Brain microvascular endothelial cell (primary cell): Measurements from ENCODE around the gene TBX21.

Experiments used
- DNase-seq: peaks from one replicate; pipeline ENCODE4 v3.0.0-alpha.2; 2020
- H3K27ac ChIP-seq: fragments of 250-450 bp; sonication (Bioruptor Pico); 2 replicates; pipeline ENCODE4 v1.5.1; 2020; ENCODE audit warnings: mild to moderate bottlenecking, moderate library complexity
- H3K27me3 ChIP-seq: fragments of 250-450 bp; sonication (Bioruptor Pico); replicated peaks from 2 replicates; pipeline ENCODE4 v1.5.1; 2020; ENCODE audit warnings: mild to moderate bottlenecking
- H3K36me3 ChIP-seq: fragments of 250-450 bp; sonication (Bioruptor Pico); replicated peaks from 2 replicates; pipeline ENCODE4 v1.5.1; 2020; ENCODE audit warnings: mild to moderate bottlenecking
- H3K4me3 ChIP-seq: 2 replicates; pipeline ENCODE4 v1.5.1; 2011; ENCODE audit warnings: low read depth, mild to moderate bottlenecking, control low read depth, low read length, moderate library complexity
- in situ Hi-C: cut with HindIII; loops from 2 replicates; pipeline ENCODE4 v1.10.0; 2017; ENCODE audit warnings: low sequenced_read_pairs, low pct_ligation_motif_present
- TF ChIP-seq, protein P1 (sequence below): IDR thresholded peaks from 2 replicates; pipeline ENCODE4 v1.5.1; 2011; ENCODE audit warnings: low read depth, mild to moderate bottlenecking, moderate library complexity, low read length, control low read depth, inconsistent platforms; ENCODE audit errors: missing control alignments

The TBX21 gene

DNA sequence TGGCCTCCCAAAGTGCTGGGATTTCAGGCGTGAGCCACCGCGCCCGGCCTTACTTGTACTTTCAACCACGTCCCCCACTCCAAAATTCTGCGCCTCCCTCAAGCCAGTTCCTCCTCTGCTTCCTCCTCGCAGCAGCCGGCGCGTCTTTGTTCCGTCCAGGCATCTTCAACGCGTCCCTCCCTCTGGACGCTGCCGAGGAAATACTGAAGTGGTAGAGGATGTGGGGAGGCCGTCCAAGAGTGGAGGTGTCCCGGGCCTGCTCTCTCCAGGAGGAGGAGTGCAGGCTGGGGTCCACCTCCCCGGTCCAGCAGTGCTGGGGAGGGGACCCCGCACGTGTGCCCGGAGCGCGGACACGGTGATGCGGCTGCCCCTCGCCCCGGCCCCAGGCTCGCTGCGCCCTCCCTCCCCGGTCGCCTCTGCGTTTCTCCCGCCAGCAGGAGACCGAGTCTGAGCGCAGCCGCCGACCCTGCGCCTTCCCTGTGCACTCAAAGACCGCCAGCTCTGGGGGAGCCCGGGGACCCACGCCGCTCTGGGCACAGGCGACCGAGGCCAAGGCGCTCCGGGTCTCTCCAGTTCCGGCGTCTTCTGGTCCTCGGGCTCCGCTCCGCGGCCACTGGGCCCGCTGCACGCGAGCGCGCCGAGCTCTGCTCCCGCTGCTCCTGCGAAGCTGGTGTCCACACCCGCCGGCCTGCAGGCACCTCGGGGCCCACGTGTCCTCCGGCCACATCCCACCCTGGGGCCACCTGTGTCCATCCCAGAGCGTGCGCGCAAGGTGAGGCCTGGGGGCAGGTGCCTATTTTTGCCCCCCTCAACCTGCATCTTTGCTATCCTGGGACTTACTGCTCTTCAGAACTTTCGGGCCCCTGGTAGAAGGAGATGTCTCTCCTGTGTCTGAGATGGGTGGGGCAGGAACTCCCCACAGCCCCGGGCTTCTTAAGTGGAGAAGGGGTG is 56.9 kb downstream of the TBX21 start:
- TF ChIP-seq, protein P1, sequence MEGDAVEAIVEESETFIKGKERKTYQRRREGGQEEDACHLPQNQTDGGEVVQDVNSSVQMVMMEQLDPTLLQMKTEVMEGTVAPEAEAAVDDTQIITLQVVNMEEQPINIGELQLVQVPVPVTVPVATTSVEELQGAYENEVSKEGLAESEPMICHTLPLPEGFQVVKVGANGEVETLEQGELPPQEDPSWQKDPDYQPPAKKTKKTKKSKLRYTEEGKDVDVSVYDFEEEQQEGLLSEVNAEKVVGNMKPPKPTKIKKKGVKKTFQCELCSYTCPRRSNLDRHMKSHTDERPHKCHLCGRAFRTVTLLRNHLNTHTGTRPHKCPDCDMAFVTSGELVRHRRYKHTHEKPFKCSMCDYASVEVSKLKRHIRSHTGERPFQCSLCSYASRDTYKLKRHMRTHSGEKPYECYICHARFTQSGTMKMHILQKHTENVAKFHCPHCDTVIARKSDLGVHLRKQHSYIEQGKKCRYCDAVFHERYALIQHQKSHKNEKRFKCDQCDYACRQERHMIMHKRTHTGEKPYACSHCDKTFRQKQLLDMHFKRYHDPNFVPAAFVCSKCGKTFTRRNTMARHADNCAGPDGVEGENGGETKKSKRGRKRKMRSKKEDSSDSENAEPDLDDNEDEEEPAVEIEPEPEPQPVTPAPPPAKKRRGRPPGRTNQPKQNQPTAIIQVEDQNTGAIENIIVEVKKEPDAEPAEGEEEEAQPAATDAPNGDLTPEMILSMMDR = peak; percentile 59
- peak; percentile 19 for DNase-seq

DNA sequence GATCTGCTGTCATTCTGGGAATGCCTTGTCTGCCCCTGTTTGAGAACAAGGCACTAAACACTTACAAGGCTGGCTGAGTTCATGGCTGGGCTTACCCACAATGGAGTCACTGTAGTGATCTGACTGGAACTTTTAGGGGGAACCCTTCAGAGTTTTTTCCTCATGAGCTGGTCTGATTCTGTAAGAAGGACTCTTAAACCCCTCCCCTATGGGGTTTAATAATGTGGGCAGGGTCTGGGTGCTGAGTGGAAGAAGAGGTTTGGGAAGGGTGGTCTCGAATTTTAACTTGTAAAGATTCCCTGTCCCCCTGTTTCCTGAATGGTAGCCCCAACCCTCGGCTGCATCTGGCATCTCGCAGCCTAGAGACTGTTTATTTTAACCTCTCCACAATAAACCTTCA is 58.0 kb downstream of the TBX21 start:
- H3K27me3 ChIP-seq = peaks cover 48% of the 10 kb centered on the region
- H3K4me3 ChIP-seq = no peak overlapping the region
- no peak overlapping the region for H3K27ac ChIP-seq
- TF ChIP-seq, protein P1 = no peak
- H3K36me3 ChIP-seq = no peaks in the 10 kb centered on the region
- in situ Hi-C loops = no loop called here
- DNase-seq = no peak

More for the DNA sequence above, 56.9 kb downstream of the TBX21 start:
- Histone ChIP-seq H3K27ac (no peak overlapping the region), H3K27me3 (peaks cover 45% of the 10 kb centered on the region), H3K36me3 (no peaks in the 10 kb centered on the region), H3K4me3 (peak overlapping the region; percentile 31)
- in situ Hi-C loops = no loop called here

DNA sequence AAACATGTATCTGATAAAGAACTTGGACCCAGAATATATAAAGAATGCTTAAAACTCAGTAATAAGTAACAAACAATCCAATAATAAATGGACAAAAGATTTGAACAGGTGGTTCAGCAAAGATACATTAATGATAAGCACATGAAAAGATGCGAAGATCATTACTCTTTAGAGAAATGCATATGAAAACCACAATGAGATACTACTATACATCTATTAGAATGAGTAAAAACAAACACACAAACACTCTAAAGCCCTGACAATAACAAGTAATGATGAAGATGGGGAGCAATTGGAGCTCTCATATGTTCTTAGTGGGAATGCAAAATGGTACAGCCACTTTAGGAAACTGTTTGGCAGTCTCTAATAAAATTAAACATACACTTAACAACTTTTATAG is 59.4 kb downstream of the TBX21 start:
- in situ Hi-C loops = no loop called here
- Histone ChIP-seq H3K27me3 (peaks cover 48% of the 10 kb centered on the region), H3K27ac (no peak overlapping the region), H3K36me3 (no peaks in the 10 kb centered on the region), H3K4me3 (no peak overlapping the region)
- no peak for DNase-seq
- TF ChIP-seq, protein P1 = no peak

DNA sequence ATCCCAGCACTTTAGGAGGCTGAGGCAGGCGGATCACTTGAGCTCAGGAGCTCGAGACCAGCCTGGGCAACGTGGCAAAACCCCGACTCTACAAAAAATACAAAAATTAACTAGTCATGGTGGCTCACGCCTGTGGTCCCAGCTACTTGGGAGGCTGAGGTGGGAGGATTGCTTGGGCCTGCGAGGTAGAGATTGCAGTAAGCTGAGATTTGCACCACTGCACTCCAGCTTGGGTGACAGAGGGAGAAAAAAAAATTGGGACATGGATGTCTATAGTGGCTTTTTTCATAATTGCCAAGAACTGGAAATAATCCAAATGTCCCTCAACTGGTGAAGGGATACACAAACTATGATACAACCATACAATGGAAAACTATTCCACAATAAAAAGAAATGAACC is 59.9 kb downstream of the TBX21 start:
- DNase-seq = no peak
- Histone ChIP-seq H3K4me3 (no peak overlapping the region), H3K36me3 (no peaks in the 10 kb centered on the region), H3K27ac (no peak overlapping the region), H3K27me3 (peaks cover 47% of the 10 kb centered on the region)
- in situ Hi-C loops = no loop called here
- TF ChIP-seq, protein P1 = no peak
